GM19463 (cell line): ENCODE measurements around the gene WDR49.
"Not testable (repeated sequence)": the region's sequence is repeated elsewhere in the genome, so short reads cannot be mapped to it uniquely, and the experiment has no call there.

ENCODE experiments used
- ATAC-seq: cut with Tn5 transposase; IDR thresholded peaks from one replicate; pipeline ENCODE4 v1.9.1; 2021; ENCODE audit warnings: mild to moderate bottlenecking, moderate library complexity; ENCODE audit not compliant: unreplicated experiment

Gene WDR49

DNA sequence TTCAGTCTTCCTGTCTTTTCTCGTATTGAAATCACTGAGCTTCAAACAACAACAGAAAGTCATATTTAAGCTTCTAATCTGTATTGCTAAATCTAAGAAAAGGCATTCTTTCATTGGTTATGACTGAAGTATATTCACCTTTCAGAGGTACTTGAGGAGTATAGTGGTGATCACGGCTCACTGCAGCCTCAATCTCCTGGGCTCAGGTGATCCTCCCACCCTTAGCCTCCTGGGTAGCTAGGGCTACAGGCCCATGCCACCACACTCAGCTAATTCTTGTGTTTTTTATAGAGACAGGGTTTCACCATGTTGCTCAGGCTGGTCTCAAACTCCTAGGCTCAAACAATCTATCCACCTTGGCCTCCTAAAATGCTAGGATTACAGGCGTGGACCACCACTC is 38.7 kb downstream of the WDR49 start:
- no peak for ATAC-seq

DNA sequence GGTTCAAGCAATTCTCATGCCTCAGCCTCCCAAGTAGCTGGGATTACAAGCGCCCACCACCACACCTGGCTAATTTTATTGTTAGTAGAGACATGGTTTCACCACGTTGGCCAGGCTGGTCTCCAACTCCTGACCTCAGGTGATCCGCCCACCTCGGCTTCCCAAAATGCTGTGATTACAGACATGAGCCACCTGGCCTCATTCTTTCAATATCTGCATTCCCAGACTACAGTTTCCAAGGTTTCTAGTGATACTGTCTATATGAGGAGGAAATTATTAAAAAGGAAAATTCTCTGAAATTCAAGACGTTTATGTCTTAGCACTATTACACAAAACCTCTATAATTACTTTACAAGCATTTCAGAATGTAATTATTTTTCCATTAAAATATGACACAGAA is 39.5 kb downstream of the WDR49 start:
- ATAC-seq, result not testable (repeated sequence)

DNA sequence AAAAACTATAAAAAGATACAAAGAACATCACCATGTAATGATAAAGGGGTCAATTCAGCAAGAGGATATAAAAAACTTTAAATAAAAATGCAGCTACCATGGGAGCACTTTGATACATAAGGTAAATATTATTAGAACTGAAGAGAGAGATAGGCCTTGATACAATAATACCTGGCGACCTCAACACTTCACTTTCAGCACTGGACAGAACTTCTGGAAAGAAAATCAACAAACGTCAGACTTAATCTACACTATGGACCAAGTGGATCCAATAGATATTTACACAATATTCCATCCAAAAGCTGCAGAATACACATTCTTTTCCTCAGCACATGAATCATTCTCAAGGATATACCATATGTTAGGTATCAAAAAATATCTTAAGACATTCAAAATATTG is 42.0 kb downstream of the WDR49 start:
- no peak for ATAC-seq

DNA sequence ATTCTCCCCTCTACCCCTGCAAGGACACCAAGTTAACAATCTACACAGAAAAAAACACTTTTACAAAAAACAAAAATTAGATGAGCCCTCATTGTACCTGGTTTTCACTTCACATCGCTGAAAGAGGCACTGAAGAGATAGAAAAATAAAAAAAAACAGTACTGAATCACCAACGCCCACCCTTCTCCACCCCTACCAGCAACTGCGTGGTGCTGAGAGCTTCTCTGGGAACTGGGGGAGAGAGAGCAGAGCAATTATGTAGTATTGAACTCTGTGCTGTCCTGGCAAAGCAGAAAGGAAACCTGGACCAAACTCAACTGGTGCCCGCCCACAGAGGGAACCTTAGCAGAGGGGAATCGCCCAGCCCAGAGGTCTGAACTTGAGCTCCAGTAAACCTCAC is 44.6 kb downstream of the WDR49 start:
- ATAC-seq, result no peak

DNA sequence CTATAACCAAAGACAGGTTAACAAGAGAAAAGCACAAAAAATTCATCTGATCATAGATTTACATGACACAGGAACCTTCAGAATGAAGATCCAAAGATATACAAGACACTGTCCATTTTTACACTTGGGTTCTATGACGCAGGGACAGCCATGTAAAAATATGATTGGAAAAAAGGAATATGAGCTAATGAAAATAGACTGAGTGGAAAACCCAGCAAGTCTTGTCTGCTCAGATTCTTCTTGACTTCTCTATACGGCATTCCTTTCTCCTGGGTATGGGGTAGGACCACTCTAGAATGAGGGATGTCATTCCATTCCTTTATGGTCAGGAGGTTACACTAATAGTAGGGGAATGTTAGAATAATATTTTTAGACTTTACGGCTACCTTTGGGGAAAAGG is 46.9 kb downstream of the WDR49 start:
- no peak for ATAC-seq

DNA sequence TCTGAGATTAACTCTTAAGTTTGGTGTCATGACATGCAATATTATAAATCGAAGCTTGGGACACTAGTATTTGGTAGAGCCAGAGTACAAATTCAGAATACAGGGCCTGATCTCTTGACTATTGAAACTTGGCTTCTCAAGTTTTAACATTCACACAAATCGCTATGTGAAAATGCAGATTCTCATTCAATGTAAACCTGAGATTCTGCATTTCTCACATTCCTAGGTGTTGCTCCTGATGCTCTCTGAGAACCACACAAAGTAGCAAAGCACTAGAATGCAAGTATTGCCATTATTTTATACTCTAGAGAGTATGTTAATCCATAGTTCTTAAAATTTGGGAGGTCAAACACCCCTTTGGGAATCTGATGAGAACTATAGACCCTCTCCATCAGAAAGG is 47.9 kb downstream of the WDR49 start:
- ATAC-seq, result no peak

DNA sequence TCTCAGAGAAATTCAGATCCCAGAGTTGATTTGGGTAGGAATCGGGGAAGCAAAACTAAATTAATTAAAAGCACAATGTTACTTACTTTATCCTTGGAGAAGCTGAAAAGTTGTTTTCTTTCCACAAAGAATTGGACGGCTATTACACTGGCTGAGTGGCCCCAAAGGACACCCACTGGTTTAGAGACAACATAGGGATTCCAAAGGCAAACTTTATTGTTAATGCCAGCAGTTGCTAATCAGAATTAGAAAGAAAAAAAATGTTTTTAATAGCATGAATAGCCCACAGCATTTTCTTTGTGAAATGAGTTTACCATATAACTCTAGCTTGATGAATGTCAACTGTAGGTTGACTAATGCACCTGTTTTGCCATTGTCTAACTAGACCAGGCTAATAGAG is 51.7 kb downstream of the WDR49 start:
- ATAC-seq, result no peak

DNA sequence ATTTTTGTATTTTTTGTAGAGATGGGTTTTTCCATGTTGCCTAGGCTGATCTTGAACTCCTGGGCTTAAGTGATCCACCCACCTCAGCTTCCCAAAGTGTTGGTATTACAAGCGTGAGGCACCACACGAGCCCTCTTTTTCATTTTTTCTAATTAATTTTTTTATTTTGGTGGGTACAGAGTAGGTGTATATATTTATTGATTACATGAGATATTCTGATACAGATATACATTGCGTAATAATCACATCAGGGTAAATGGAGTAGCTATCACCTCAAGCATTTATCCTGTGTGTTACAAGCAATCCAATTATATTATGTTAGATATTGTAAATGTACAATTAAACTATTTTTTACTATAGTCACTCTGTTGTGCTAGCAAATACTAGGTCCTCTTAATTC is 66.1 kb downstream of the WDR49 start:
- ATAC-seq, result no peak

DNA sequence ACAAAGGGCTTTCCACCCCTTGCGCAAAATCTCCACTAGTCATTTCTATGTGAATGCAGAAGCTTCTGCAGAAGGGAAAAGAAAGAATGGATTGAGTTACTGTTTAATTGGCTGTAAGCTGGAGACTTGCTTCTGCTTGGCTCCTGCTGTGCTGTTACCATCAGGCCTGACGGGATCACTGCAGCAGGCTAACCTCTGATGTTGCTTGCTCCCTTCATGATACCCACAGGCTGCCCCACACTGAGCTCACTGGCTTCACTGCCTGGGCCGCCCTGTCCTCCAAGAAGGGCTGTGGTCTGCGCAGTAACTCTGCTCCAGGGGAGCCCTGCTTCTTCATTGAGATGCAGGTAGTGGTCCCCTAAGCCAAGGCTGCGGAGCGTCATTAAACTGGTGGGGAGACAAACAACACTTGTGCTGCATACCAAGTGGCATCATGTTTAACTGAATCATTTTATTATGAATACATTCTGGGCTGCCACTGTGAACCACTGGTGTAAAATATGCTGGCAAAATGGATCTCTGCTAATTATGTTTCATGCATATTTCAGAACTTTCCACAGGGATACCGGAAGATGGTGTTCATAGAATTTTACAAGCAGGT is 78.6 kb downstream of the WDR49 start:
- no peak for ATAC-seq

DNA sequence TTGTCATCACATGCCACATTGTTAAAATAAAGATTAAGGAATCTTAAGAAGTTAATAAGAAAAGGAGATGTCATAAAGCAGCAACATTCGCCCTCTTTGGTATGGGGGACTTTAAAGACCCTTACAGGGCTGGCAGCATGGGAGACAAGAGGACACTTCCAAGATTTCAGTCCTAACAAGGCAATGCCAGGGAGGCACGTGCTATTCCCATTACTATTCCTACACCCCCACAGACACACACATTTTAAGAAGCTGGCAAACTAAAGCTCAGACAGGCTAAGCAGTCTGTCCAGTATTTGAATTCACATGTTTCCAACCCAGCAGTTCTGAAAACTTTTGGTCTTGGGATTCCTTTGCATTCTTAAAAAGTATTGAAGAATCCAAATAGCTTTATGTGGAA is 80.8 kb downstream of the WDR49 start:
- ATAC-seq, result no peak

DNA sequence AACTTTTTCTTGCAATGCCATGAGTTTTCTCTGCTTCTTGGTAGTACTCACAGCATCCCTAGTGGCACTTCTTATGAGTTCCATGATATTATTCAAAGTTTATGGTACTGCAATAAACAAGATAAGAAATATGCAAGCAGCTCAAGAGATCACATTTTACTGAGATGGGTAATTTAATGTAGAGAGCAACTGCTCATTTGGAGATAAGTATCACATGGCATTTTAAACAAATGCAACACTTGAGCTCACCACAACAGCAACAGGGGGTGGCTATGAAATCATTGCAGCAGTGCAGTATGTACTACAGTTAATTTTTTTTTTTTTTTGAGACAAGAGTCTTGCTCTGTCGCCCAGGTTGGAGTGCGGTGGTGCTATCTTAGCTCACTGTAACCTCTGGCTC is 85.1 kb downstream of the WDR49 start:
- no peak for ATAC-seq

DNA sequence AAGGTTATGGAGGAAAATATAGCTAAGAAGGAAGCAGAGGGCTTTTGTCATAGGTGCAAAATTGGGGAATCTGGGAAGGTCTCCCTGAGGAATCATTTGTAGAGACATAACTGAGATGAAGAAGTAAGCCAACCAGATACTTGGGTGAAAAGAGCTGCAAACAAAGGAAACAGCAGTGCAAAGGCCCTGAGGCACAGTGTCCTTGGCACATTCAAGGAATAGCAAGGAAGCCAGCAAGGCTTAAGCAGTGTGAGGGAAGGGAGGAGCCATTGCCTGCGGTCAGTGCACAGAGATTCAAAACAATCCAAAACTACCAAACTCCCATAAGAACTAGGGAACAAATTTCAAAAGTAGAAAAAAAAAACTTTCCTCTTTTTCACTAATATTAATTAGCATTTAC is 88.3 kb downstream of the WDR49 start:
- ATAC-seq, result no peak

DNA sequence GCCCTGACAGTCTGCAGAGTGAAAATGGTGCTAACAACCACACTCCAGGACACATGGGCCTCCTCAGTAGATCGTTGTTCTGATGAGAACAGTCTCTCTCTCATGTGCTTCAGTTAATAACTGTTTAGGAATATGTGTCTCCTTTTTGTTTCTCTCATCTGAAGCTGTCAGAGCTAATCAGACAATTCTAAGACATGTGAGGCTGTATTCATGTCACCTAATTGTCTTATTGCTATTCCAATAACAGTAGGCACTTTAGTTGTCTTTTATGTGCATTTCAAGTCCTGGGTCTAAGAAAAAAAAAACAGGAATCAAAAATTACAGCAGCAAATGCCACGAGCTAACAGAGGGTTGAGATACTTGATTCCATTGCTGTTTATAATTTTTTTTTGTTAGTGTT is 89.1 kb downstream of the WDR49 start:
- ATAC-seq, result no peak

DNA sequence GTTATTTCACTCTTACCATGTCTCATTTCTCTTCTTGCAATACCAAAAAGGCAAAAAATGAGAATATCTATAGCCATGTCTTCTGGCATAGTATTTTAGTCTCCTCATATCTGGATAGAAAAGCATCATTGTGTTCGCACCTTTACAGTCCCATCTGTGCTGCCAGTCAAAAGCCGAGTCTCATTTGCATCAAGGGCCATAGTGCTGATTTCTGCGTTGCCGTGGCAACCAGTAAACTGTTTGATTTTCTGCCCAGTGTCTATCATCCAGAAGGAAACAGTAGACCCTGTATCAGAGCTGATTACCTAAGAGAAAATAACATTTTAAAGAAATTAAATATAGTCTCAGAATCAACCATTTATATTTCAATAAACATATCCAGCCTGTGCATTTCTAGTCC is 93.8 kb downstream of the WDR49 start:
- ATAC-seq, result no peak

DNA sequence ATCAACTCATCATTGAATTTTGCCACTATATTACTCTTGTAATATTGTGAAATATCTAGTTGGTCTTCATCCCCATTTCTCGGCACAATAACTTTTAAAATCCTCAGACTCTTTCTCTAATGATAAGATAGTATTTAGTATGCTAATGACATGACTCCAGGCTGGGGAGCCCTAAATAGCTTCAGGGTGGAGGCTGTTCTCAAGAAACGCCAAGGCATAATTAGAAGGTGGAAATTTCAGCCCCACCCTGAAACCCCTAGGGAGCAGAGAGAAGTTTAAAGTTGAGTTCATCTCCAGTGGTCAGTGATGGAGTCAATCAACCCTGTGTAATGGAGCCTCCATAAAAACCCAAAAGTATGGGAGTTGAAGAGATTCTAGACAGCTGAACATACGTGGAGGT is 98.8 kb downstream of the WDR49 start:
- no peak for ATAC-seq

DNA sequence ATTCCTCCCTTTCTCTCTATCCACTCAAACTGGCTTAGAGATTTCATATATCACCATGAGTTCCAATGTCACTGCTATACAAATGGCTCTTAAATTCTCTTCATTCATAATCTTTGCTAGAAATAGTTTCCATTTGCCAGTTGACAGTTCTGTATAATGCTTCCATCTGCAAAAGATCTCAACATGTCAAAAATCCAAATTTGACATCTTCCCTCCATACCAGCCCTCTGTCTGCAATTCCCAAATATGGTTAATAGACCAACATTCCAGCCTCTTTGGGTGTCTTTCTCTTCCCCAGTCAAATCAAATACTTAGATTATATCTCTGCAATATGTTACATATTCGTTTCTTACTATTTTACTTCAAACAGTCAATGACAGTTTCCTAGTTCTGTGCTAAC is 115.7 kb downstream of the WDR49 start:
- ATAC-seq, result no peak

DNA sequence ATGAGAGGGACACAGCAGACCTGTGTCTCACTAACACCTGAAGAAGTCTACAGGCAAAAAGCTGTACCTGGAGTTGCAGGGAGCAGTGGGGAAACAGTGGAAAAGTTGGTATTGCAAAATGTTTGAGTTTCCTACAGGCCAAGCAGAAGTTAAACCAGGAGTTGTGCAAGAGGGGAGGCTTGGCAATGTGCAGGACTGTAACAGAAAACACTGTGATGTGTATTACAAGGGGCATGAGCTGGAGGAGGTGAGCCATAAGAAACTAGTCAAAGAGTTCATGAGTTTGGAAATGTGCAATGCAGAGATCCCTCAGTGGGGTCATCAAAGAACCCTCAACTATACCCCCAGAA is 132.8 kb downstream of the WDR49 start:
- no peak for ATAC-seq

DNA sequence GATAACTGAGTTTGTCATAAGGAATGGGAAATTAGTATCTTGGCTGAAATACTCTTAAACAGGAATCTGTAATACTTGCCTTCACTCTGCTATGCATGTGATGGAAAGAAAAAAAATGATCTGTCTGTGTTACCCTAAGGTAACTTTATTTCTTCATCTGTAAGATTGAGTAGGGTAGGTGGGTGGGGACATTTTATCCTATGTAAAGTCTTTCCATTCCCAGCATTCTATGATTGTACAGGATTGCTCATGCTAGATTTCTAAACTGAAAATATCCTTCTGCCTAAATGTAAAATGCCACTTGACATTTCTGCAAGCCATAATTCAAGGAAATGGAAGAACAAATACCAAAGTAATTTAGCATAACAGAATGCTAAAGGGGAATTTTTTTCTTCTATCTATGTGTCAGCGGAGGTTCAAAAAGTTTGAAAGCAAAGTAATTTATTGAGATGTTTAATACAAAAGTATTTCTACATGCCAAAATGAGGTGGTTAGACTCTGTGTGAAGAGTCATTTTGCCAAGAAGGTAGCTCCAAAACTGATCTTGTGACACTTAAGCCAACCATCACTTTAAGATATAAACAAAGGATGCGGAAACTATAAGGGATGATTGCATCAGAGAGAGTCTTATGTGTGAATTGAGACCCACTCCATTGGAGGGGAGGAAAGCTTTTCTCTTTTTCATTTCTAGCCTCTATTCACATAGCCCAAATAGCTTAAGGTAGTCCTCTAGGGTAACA is 133.3 kb downstream of the WDR49 start:
- ATAC-seq, result no peak

DNA sequence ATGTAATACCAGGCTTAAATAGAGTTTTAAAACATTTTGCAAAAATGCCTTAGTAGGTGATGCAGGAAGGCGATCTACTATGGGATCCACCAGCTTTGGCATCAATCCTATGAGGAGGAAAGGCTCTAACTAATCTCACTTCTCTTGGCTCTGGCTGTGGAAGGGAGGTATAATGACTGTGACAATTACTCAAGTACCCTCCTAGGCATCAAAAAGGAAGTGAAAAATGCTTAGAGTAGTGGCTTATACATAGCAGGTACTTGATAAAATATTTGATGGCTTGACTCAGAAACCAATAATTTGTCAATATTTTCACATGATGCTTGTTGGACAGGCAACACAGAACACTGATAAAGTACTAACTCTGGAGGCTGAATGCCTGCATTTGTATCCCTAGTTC is 145.8 kb downstream of the WDR49 start:
- no peak for ATAC-seq

DNA sequence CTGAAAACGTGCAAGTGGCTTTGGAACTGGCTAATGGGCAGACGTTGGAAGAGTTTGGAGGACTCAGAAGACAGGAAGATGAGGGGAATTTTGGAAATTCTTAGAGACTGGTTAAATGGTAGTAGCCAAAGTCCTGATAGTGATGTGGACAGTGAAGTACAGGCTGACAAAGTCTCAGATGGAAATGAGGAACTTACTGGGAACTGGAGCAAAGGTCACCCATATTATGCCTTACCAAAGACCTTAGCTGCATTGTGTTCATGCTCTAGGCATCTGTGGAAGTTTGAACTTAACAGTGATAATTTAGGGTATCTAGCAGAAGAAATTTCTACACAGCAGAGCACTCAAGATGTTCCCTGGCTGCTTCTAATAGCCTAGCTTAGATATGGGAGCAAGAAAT is 151.3 kb downstream of the WDR49 start:
- no peak for ATAC-seq

DNA sequence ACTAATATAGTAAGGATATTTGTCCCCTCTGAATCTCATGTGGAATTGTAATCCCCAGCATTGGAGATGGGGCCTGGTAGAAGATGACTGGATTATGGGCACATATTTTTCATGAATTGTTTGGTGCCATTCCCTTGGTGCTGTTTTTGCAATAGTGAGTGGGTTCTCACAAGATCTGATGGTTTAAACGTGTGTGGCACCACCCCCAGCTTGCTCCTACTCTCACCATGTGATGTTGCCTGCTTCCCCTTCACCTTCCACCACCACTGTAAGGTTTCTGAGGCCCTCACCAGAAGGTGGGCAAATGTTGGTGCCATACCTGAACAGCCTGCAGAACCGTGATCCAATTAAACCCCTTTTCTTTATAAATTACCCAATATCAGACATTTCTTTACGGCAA is 151.8 kb downstream of the WDR49 start:
- no peak for ATAC-seq

DNA sequence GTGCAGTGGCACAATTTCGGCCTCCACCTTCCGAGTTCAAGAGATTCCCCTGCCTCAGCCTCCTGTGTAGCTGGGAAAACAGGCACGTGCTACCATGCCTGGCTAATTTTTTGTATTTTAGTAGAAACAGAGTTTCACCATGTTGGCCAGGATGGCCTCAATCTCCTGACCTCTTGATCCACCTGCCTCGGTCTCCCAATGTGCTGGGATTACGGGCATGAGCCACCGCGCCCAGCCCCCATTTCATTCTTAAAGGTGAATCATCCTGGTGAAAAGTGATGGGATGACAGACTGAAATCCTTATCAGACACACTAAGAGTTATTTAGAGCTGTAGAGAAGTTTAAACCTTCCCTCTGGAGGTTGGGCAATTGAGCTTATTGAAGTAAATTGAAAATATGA is 155.8 kb downstream of the WDR49 start:
- ATAC-seq, result no peak

DNA sequence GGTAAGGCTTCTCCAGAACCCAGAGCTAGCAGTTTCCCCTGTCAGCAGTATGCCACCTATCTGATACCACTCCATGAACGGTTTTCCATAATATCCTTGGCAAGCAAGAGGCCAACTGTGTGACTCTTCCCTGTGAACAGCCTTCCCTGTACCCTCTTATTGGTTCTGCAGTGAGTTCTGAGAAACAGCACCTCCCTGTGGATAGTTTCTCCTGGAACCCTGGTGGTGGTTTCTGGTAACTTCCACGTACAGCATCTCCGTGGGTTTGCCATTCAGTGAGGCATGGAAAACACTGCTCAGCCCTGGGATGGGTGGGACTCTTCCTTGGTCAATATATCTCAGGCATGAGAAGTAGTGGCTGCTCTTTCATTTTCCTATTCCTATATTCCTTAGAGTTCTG is 160.5 kb downstream of the WDR49 start:
- no peak for ATAC-seq
